Astrocyte (in vitro differentiated cells and primary cell): ENCODE data around the gene PPA1.
A peak's percentile ranks its signal among the peaks of the same experiment; 100 is the strongest.

Experiments
- EZH2 ChIP-seq: IDR thresholded peaks from 2 replicates; pipeline ENCODE4 v1.6.1; 2012; ENCODE audit warnings: mild to moderate bottlenecking, low read length, inconsistent platforms; ENCODE audit not compliant: insufficient read depth
- TF ChIP-seq, protein P1 (sequence below): IDR thresholded peaks from 2 replicates; pipeline ENCODE4 v1.5.1; 2011; ENCODE audit warnings: low read depth, mild to moderate bottlenecking, inconsistent platforms, low read length, moderate library complexity; ENCODE audit not compliant: insufficient read depth

DNA sequence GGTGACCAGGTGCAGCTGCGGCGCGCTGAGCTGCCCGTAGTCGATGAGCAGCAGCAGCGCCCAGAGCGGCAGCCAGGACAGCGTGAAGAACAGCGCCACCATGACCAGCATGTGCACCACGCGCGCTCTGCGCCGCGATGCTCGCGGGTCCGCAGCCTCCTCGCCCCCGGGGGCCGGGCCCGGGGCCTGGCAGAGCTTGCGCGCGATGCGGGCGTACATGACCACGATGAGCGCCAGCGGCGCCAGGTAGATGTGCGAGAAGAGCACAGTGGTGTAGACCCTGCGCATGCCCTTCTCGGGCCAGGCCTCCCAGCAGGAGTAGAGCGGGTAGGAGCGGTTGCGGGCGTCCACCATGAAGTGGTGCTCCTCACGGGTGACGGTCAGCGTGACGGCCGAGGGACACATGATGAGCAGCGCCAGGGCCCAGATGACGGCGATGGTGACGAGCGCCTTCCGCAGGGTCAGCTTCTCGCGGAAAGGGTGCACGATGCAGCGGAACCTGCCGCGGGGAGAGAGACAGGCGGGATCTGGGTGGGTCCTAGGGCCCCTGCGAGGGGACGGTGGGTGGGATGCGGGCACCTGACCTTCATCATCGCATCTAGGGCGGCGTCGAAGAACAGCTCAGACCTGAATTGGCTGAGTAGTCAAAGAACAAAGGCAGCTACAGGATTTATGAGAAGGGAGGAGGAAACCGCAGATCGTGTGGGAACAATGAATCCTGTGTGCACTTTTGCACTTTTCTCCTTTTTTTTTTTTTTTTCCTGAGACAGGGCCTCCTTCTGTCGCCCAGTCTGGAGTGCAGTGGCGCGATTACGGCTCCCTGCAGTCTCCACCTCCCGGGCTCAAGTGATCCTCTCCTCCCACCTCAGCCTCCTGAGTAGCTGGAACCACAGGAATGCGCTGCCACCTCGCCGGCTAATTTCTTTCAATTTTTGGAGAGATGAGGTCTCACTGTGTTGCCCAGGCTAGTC is 22.4 kb upstream of the PPA1 start:
- TF ChIP-seq, protein P1, sequence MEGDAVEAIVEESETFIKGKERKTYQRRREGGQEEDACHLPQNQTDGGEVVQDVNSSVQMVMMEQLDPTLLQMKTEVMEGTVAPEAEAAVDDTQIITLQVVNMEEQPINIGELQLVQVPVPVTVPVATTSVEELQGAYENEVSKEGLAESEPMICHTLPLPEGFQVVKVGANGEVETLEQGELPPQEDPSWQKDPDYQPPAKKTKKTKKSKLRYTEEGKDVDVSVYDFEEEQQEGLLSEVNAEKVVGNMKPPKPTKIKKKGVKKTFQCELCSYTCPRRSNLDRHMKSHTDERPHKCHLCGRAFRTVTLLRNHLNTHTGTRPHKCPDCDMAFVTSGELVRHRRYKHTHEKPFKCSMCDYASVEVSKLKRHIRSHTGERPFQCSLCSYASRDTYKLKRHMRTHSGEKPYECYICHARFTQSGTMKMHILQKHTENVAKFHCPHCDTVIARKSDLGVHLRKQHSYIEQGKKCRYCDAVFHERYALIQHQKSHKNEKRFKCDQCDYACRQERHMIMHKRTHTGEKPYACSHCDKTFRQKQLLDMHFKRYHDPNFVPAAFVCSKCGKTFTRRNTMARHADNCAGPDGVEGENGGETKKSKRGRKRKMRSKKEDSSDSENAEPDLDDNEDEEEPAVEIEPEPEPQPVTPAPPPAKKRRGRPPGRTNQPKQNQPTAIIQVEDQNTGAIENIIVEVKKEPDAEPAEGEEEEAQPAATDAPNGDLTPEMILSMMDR: no peak
- peak; percentile 81 for TF ChIP-seq EZH2
